Activated CD4-positive, alpha-beta T cell treated with anti-CD3 and anti-CD28 coated beads, Interleukin-2, amount 50 U/mL, for 48 hours (primary cell): ENCODE results near the gene SCGB1D1.

Source experiments
- DNase-seq, 2 experiments: peaks; one replicate each; pipeline ENCODE4 v3.0.0-alpha.2; 2020

SCGB1D1 gene, protein sequence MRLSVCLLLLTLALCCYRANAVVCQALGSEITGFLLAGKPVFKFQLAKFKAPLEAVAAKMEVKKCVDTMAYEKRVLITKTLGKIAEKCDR

GRCh38 chr11:62190011-62190410, at the start of gene SCGB1D1:
Gene SCGB1D1, plus strand, starts transcription at chr11:62190216. Its CDS starts 69 bp downstream, at chr11:62190285.
- DNase-seq = no peak

GRCh38 chr11:62140304-62141110, 49.5 kb upstream of the SCGB1D1 start:
- no peak for DNase-seq

GRCh38 chr11:62141111-62142042, 48.6 kb upstream of the SCGB1D1 start:
- DNase-seq = no peak

GRCh38 chr11:62142043-62142375, 48.0 kb upstream of the SCGB1D1 start:
- DNase-seq = no peak

DNA sequence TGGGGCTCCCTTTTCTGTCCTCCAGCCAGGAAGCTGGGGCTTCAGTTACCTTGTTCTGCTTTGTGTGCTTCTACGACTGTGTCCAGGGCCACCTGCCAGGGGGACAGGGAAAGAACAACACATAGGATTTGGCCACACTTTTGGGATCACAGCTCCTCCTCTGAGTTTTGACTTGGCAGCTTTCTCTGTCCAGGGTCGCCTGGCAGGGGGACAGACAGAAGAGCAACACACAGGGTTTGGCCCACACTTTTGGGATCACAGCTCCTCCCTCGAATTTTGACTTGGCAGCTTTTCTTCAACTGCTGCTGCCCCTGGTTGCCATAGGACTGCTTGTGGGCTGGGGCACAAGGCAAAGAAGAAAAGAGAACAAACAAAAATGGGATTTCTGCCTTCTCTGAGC, 47.1 kb upstream of the SCGB1D1 start:
- no peak for DNase-seq

DNA sequence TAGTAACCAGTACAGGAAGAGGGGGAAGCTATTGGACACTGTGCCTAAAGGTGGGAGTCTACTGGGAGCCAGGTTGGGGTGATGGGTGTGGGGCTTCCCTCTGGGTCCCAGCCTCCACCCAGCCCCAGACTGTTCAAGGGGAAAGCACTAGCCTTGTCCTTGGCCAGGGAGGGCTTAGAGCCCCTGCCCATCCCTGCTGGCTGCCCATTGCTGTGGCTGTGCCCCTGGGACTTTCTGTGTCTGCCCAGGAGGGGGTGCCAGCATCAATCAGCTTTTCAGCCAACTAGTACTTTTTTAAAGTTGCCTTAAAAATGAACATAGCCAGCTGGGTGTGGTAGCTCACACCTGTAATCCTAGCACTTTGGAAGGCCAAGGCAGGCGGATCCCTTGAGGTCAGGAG, 46.3 kb upstream of the SCGB1D1 start:
- DNase-seq = no peak

DNA sequence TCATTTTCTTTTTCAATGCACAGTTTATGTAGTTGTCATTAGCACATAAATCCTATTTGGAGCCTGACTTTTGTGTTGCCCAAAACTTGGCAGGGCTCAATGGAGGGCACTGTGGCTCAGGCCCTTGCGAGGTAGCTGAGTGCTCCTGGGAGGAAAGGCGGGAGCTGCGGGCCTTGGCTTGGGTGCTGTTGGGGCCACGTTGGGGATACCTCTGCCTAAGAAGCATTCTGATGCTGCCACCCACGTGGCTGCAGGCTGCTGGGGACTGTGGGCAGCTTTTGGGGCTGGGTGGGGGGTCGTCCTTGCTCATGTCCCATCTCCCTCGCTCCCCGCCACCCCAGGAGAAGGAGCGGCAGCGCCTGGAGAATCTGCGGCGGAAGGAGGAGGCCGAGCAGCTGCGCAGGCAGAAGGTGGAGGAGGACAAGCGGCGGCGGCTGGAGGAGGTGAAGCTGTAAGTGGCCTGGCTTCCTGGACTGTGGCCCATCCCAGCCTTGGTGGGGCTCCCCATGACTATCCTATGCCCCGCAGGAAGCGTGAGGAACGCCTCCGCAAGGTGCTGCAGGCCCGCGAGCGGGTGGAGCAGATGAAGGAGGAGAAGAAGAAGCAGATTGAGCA, 45.3 kb upstream of the SCGB1D1 start:
- no peak for DNase-seq

GRCh38 chr11:62145261-62145871, 44.6 kb upstream of the SCGB1D1 start:
- no peak for DNase-seq

- no peak for DNase-seq
These were observed 43.4 kb upstream of the SCGB1D1 start for GRCh38 chr11:62146476-62147200.

DNA sequence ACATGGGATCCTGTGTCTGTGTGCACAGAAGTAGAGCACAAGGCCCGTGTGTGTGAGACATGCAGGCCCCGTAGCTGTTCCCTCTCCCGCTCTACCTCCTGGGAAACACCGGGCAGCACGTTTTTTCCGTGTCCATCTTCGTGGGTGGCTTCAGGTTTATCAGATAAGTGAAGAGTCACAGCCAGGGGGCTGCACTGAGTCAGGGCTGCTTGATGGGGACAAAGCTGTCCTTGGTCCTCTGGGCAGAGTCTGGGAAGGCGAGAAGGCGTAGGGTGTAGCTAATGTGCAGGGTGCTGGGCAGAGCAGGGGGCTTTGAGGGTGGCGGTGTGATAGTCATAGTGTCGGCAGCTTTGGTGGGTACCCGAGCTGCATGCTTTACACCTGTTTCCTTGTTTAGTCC, 42.5 kb upstream of the SCGB1D1 start:
- no peak for DNase-seq

GRCh38 chr11:62148271-62148980, 41.6 kb upstream of the SCGB1D1 start:
- DNase-seq = no peak

GRCh38 chr11:62149986-62150886, 39.8 kb upstream of the SCGB1D1 start:
- no peak for DNase-seq

GRCh38 chr11:62150887-62151736, 38.9 kb upstream of the SCGB1D1 start:
- no peak for DNase-seq

DNA sequence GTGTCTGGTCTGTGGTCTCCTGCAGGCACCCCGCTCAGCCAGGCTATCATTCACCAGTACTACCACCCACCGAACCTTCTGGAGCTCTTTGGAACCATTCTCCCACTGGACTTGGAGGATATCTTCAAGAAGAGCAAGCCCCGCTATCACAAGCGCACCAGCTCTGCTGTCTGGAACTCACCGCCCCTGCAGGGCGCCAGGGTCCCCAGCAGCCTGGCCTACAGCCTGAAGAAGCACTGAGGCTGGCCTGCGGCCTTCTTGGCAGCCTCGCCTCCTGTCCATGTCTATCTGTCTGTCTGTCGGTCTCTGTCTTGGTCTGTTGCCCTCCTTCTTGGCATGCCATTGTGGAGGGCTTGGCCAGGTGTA, 38.3 kb upstream of the SCGB1D1 start:
- no peak for DNase-seq

- DNase-seq = no peak
These were observed 37.5 kb upstream of the SCGB1D1 start for GRCh38 chr11:62152245-62153086.

- DNase-seq = no peak
These were observed 37.0 kb upstream of the SCGB1D1 start for GRCh38 chr11:62153087-62153395.

DNA sequence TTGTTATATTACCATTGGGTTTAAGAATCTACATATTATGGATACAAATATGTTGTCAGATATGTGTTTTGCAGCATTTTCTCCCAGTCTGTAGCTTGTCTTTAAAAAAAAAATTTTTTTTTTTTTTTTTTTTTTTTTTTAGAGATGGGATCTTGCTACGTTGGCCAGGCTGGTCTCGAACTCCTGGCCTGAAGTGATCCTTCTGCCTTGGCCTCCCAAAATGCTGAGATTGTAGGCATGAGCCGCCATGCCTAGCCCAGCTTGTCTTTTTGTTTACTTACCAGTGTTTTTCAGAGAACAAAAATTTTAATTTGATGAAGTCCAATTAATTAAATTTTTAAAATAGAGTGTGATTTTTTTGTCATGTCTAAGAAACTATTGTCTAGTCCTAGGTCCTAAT, 36.4 kb upstream of the SCGB1D1 start:
- no peak for DNase-seq

- DNase-seq = no peak
These were observed 32.4 kb upstream of the SCGB1D1 start for GRCh38 chr11:62157603-62158002.

DNA sequence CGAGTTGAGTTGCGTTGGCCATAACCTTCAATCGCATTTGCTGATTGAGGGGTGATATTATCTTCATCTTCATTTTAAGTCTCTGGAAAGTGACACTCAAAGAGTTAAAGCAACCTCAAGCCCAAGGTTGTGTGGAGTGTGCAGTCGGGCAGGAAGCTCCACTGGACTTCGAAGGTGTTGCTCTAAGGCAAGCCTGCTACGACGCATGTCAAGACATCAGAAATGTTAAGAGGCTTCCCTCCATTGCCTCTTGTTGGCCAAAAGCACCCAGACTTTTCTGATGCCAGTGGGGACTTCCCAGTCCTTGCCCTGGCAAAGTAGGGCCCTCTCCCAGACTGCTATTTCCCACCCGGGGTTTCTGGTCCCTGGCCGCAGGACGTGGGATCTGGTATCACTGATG, 23.6 kb upstream of the SCGB1D1 start:
- DNase-seq = no peak
